Neural crest cell (in vitro differentiated cells): Measurements from ENCODE around the gene SSPN. TPM values are rescaled to one million over a fixed set of nuclear protein-coding genes. Genes with fewer than 3 reads are reported as not detected.

Experiments used
- DNase-seq: peaks from one replicate; pipeline ENCODE4 v3.0.0; 2021; ENCODE audit warnings: low read depth, mixed read lengths, low spot score
- H3K27ac Mint-ChIP-seq: one replicate; pipeline ENCODE4 v1.8.0; 2021; ENCODE audit warnings: mild to moderate bottlenecking, mixed read lengths; ENCODE audit not compliant: unreplicated experiment
- H3K27me3 Mint-ChIP-seq: 2 replicates; pipeline ENCODE4 v1.8.0; 2021; ENCODE audit warnings: low read depth, mild to moderate bottlenecking, mixed read lengths
- H3K36me3 Mint-ChIP-seq: 2 replicates; pipeline ENCODE4 v1.8.0; 2021; ENCODE audit warnings: low read depth, mild to moderate bottlenecking, mixed read lengths
- H3K4me1 Mint-ChIP-seq: 2 replicates; pipeline ENCODE4 v1.8.0; 2021; ENCODE audit warnings: mixed read lengths
- H3K4me3 Mint-ChIP-seq: one replicate; pipeline ENCODE4 v1.8.0; 2021; ENCODE audit warnings: mild to moderate bottlenecking, mixed read lengths
- H3K9me3 Mint-ChIP-seq: 2 replicates; pipeline ENCODE4 v1.8.0; 2021; ENCODE audit warnings: mixed read lengths
- CTCF ChIP-seq: fragments of 200-600 bp; sonication (generic); conservative IDR thresholded peaks from 2 replicates; pipeline ENCODE4 v1.5.0; 2021; ENCODE audit warnings: antibody characterized with exemption, mild to moderate bottlenecking
- total RNA-seq: library from RNA; stranded (reverse); gene quantifications from 2 replicates; pipeline ENCODE4 v1.2.1, GENCODE V29; 2021

SSPN gene
- total RNA-seq, 1 donor from 2014 or later: 4.7 TPM

- no peak for DNase-seq
- Mint-ChIP-seq H3K4me1 (no peaks in the 10 kb centered on the region), H3K4me3 (no peak overlapping the region), H3K9me3 (peaks cover 21% of the 10 kb centered on the region), H3K27ac (no peak overlapping the region), H3K27me3 (no peaks in the 10 kb centered on the region), H3K36me3 (peaks cover 6% of the 10 kb centered on the region)
- no peak for TF ChIP-seq CTCF
Observed at GRCh38 chr12:26252946-26253345, 57.6 kb downstream of the SSPN start.

- Mint-ChIP-seq H3K4me3 (no peak overlapping the region), H3K4me1 (no peaks in the 10 kb centered on the region), H3K27ac (no peak overlapping the region), H3K36me3 (peaks cover 13% of the 10 kb centered on the region), H3K27me3 (no peaks in the 10 kb centered on the region), H3K9me3 (peaks cover 21% of the 10 kb centered on the region)
- TF ChIP-seq CTCF: no peak
- no peak for DNase-seq
Observed at GRCh38 chr12:26255893-26256645, 60.7 kb downstream of the SSPN start.

- H3K36me3 Mint-ChIP-seq: peaks cover 2% of the 10 kb centered on the region
Observed at GRCh38 chr12:26264215-26264838, 69.0 kb downstream of the SSPN start.

GRCh38 chr12:26265606-26266005 is 70.2 kb downstream of the SSPN start:
- Mint-ChIP-seq H3K27me3 (no peaks in the 10 kb centered on the region), H3K4me1 (no peaks in the 10 kb centered on the region), H3K4me3 (no peak overlapping the region), H3K36me3 (peaks cover 1% of the 10 kb centered on the region), H3K9me3 (peaks cover 7% of the 10 kb centered on the region), H3K27ac (no peak overlapping the region)
- no peak for TF ChIP-seq CTCF
- DNase-seq: no peak

More at GRCh38 chr12:26264215-26264838, 69.0 kb downstream of the SSPN start:
- no peak for TF ChIP-seq CTCF
- no peak overlapping the region for H3K27ac Mint-ChIP-seq
- peaks cover 9% of the 10 kb centered on the region for H3K9me3 Mint-ChIP-seq
- no peaks in the 10 kb centered on the region for H3K4me1 Mint-ChIP-seq
- no peak for DNase-seq
- no peak overlapping the region for H3K4me3 Mint-ChIP-seq
- H3K27me3 Mint-ChIP-seq: no peaks in the 10 kb centered on the region

- no peak for TF ChIP-seq CTCF
Observed at GRCh38 chr12:26266881-26267280, 71.5 kb downstream of the SSPN start.

More at GRCh38 chr12:26266881-26267280, 71.5 kb downstream of the SSPN start:
- Mint-ChIP-seq H3K4me1 (no peaks in the 10 kb centered on the region), H3K9me3 (peaks cover 5% of the 10 kb centered on the region), H3K27me3 (no peaks in the 10 kb centered on the region), H3K27ac (no peak overlapping the region), H3K36me3 (no peaks in the 10 kb centered on the region), H3K4me3 (no peak overlapping the region)
- DNase-seq: no peak
